H9 (cell line): ENCODE measurements around the gene BBOX1. TPM values are rescaled to one million over a fixed set of nuclear protein-coding genes. Genes with fewer than 3 reads are reported as not detected.

Source experiments
- DNase-seq: peaks from one replicate; pipeline ENCODE4 v3.0.0-alpha.2; 2017
- H2AFZ ChIP-seq: one replicate; pipeline ENCODE4 v1.6.1; 2013; ENCODE audit warnings: mild to moderate bottlenecking, low read length, control low read depth, moderate library complexity
- H2AK5ac ChIP-seq: 2 replicates; pipeline ENCODE4 v1.6.1; 2013; ENCODE audit warnings: low read length, control low read depth, mixed read lengths; ENCODE audit not compliant: insufficient read length
- H2BK120ac ChIP-seq: one replicate; pipeline ENCODE4 v1.6.1; 2013; ENCODE audit warnings: low read depth, mild to moderate bottlenecking, low read length, control low read depth, inconsistent platforms; ENCODE audit not compliant: poor library complexity, severe bottlenecking
- H2BK12ac ChIP-seq: 2 replicates; pipeline ENCODE4 v1.6.1; 2013; ENCODE audit warnings: low read length, control low read depth, mixed read lengths, low read depth; ENCODE audit not compliant: insufficient read length
- H2BK15ac ChIP-seq: 2 replicates; pipeline ENCODE4 v1.6.1; 2013; ENCODE audit warnings: low read depth, low read length, control low read depth
- H2BK20ac ChIP-seq: one replicate; pipeline ENCODE4 v1.6.1; 2013; ENCODE audit warnings: low read depth, mild to moderate bottlenecking, low read length, control low read depth, inconsistent platforms; ENCODE audit not compliant: poor library complexity, severe bottlenecking
- H2BK5ac ChIP-seq: 2 replicates; pipeline ENCODE4 v1.6.1; 2013; ENCODE audit warnings: low read length, control low read depth, mixed read lengths; ENCODE audit not compliant: insufficient read length
- H3K14ac ChIP-seq: 2 replicates; pipeline ENCODE4 v1.6.1; 2013; ENCODE audit warnings: low read length, control low read depth; ENCODE audit not compliant: insufficient read depth
- H3K18ac ChIP-seq: 2 replicates; pipeline ENCODE4 v1.6.1; 2013; ENCODE audit warnings: low read depth, mild to moderate bottlenecking, mixed read lengths, low read length, control low read depth; ENCODE audit not compliant: insufficient read length
- H3K23ac ChIP-seq: 2 replicates; pipeline ENCODE4 v1.6.1; 2013; ENCODE audit warnings: low read length, control low read depth, mixed read lengths, low read depth; ENCODE audit not compliant: insufficient read length
- H3K23me2 ChIP-seq: 2 replicates; pipeline ENCODE4 v1.6.1; 2013; ENCODE audit warnings: low read depth, mild to moderate bottlenecking, mixed read lengths, low read length, control low read depth; ENCODE audit not compliant: insufficient read length, poor library complexity, severe bottlenecking
- H3K27ac ChIP-seq: 2 replicates; pipeline ENCODE4 v1.5.1; 2013; ENCODE audit warnings: low read length, control low read depth, mixed read lengths, low read depth; ENCODE audit not compliant: insufficient read length
- H3K27me3 ChIP-seq: 2 replicates; pipeline ENCODE4 v1.6.1; 2013; ENCODE audit warnings: low read length, control low read depth, inconsistent platforms; ENCODE audit not compliant: insufficient read depth
- H3K4ac ChIP-seq: 2 replicates; pipeline ENCODE4 v1.6.1; 2013; ENCODE audit warnings: low read depth, mild to moderate bottlenecking, control low read depth, inconsistent platforms, low read length, moderate library complexity
- H3K4me1 ChIP-seq: 2 replicates; pipeline ENCODE4 v1.6.1; 2013; ENCODE audit warnings: low read length, control low read depth, inconsistent platforms; ENCODE audit not compliant: insufficient read depth
- H3K4me2 ChIP-seq: 2 replicates; pipeline ENCODE4 v1.6.1; 2013; ENCODE audit warnings: low read length, control low read depth, mixed read lengths; ENCODE audit not compliant: insufficient read length, insufficient read depth
- H3K56ac ChIP-seq: 2 replicates; pipeline ENCODE4 v1.6.1; 2013; ENCODE audit warnings: low read depth, mild to moderate bottlenecking, mixed read lengths, low read length, control low read depth; ENCODE audit not compliant: insufficient read length
- H3K79me1 ChIP-seq: 2 replicates; pipeline ENCODE4 v1.6.1; 2013; ENCODE audit warnings: low read depth, mild to moderate bottlenecking, moderate library complexity, low read length, control low read depth, inconsistent platforms; ENCODE audit not compliant: insufficient read depth, poor library complexity, severe bottlenecking
- H3K79me2 ChIP-seq: 2 replicates; pipeline ENCODE4 v1.6.1; 2013; ENCODE audit warnings: low read length, control low read depth, inconsistent platforms; ENCODE audit not compliant: insufficient read depth
- H3K9ac ChIP-seq: 2 replicates; pipeline ENCODE4 v1.6.1; 2013; ENCODE audit warnings: low read length, control low read depth, mixed read lengths; ENCODE audit not compliant: insufficient read length; ENCODE audit errors: extremely low read depth
- H3K9me3 ChIP-seq: one replicate; pipeline ENCODE4 v1.6.1; 2013; ENCODE audit warnings: low read depth, low read length, inconsistent platforms; ENCODE audit not compliant: control insufficient read depth
- H3T11ph ChIP-seq: one replicate; pipeline ENCODE4 v1.6.1; 2013; ENCODE audit warnings: mild to moderate bottlenecking, low read length, control low read depth, inconsistent platforms
- H4K20me1 ChIP-seq: one replicate; pipeline ENCODE4 v1.6.1; 2013; ENCODE audit not compliant: control insufficient read depth, insufficient read length, insufficient read depth
- H4K5ac ChIP-seq: 2 replicates; pipeline ENCODE4 v1.6.1; 2013; ENCODE audit warnings: low read depth, mild to moderate bottlenecking, mixed read lengths, low read length, control low read depth; ENCODE audit not compliant: insufficient read length
- H4K8ac ChIP-seq: replicated peaks from 2 replicates; pipeline ENCODE4 v1.6.1; 2013; ENCODE audit warnings: low read length, control low read depth, mixed read lengths, low read depth; ENCODE audit not compliant: insufficient read length
- H4K91ac ChIP-seq: 2 replicates; pipeline ENCODE4 v1.6.1; 2013; ENCODE audit warnings: low read depth, mild to moderate bottlenecking, moderate library complexity, mixed read lengths, low read length, control low read depth; ENCODE audit not compliant: insufficient read length
- H3K27ac Mint-ChIP-seq, 3 experiments: 2 replicates in 2 of 3; 3 replicates in 1 of 3; pipeline ENCODE4 v1.8.0; 2020 to 2021; ENCODE audit warnings: mixed read lengths in 3 of 3, mild to moderate bottlenecking in 1 of 3, moderate library complexity in 1 of 3
- H3K27me3 Mint-ChIP-seq: 2 replicates; pipeline ENCODE4 v1.8.0; 2021; ENCODE audit warnings: low read depth, mild to moderate bottlenecking, moderate library complexity, mixed read lengths
- H3K36me3 Mint-ChIP-seq, 3 experiments: 2 replicates in 2 of 3; 3 replicates in 1 of 3; pipeline ENCODE4 v1.8.0; 2020 to 2021; ENCODE audit warnings: low read depth in 3 of 3, mixed read lengths in 3 of 3; ENCODE audit not compliant: insufficient read depth in 1 of 3
- H3K4me1 Mint-ChIP-seq, 2 experiments: 2 replicates each; pipeline ENCODE4 v1.8.0; 2020; ENCODE audit warnings: mixed read lengths in 2 of 2
- H3K4me3 Mint-ChIP-seq, 2 experiments: 2 replicates in 1 of 2; 3 replicates in 1 of 2; pipeline ENCODE4 v1.8.0; 2020 to 2021; ENCODE audit warnings: mild to moderate bottlenecking in 2 of 2, mixed read lengths in 2 of 2, moderate library complexity in 1 of 2
- H3K9me3 Mint-ChIP-seq, 2 experiments: 2 replicates in 1 of 2; 3 replicates in 1 of 2; pipeline ENCODE4 v1.8.0; 2020; ENCODE audit warnings: mild to moderate bottlenecking in 2 of 2, mixed read lengths in 2 of 2, moderate library complexity in 1 of 2
- WGBS: extraction: QIAGEN DNeasy Blood & Tissue Kit; methylation state at CpG from one replicate; pipeline ENCODE4 v1.1.7; 2013; ENCODE audit warnings: missing lambda C conversion rate, low lambda C conversion rate, mixed read lengths; ENCODE audit not compliant: insufficient read length; ENCODE audit errors: extremely low coverage; 5-methylcytosine and 5-hydroxymethylcytosine counted together
- total RNA-seq: library from RNA; stranded (reverse); gene quantifications from 2 replicates; pipeline ENCODE4 v1.2.1, GENCODE V29; 2021
- TF ChIP-seq, protein P1 (sequence below): fragments of 200-600 bp; sonication (generic); conservative IDR thresholded peaks from 3 replicates; pipeline ENCODE4 v1.8.0; 2021; ENCODE audit warnings: antibody characterized with exemption, mild to moderate bottlenecking

Gene BBOX1
- total RNA-seq, 1 experiment from 2014 or later = not detected

DNA sequence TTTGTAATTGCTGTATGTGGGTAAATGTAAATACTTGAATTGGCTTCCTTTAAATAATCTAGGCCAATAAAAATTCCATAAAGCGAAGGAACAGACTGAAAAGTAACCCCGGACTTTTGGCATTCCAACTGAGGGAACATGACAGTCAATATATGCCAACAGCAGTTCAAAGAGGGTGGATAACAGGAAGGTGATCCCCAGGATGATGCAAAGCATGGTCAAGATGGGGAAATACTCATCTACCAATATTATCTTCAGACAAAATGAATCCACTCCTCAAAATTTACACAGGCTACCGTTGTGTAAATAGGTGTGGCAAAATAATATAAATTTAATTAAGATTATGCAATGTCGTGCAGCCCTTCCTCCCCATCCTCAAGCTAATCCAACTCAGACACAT lies 56.9 kb downstream of the BBOX1 start:
- no peaks in the 10 kb centered on the region for H3K4me1 ChIP-seq
- no peak overlapping the region for H2AFZ ChIP-seq
- H3K27ac ChIP-seq = no peak overlapping the region
- no peak overlapping the region for H3T11ph ChIP-seq
- no peaks in the 10 kb centered on the region for H4K20me1 ChIP-seq
- no peaks in the 10 kb centered on the region for H3K79me2 ChIP-seq
- Mint-ChIP-seq H3K4me1 (no peaks in the 10 kb centered on the region), H3K36me3 (peaks cover 0 to 2% (median 0%) of the 10 kb centered on the region in 3 experiments; a peak in 1 of 7 replicates), H3K27me3 (no peaks in the 10 kb centered on the region), H3K9me3 (no peaks in the 10 kb centered on the region), H3K4me3 (no peak overlapping the region), H3K27ac (no peak overlapping the region)
- H3K9ac ChIP-seq = no peak overlapping the region
- no peak overlapping the region for H4K8ac ChIP-seq
- no CpG with 5 or more reads among the region's 4 CpGs for WGBS
- no peak overlapping the region for H2BK15ac ChIP-seq
- no peaks in the 10 kb centered on the region for H3K27me3 ChIP-seq
- no peak for DNase-seq
- no peaks in the 10 kb centered on the region for H3K79me1 ChIP-seq
- no peaks in the 10 kb centered on the region for H3K9me3 ChIP-seq
- H3K4ac ChIP-seq = no peak overlapping the region
- no peak overlapping the region for H4K91ac ChIP-seq
- TF ChIP-seq, protein P1, sequence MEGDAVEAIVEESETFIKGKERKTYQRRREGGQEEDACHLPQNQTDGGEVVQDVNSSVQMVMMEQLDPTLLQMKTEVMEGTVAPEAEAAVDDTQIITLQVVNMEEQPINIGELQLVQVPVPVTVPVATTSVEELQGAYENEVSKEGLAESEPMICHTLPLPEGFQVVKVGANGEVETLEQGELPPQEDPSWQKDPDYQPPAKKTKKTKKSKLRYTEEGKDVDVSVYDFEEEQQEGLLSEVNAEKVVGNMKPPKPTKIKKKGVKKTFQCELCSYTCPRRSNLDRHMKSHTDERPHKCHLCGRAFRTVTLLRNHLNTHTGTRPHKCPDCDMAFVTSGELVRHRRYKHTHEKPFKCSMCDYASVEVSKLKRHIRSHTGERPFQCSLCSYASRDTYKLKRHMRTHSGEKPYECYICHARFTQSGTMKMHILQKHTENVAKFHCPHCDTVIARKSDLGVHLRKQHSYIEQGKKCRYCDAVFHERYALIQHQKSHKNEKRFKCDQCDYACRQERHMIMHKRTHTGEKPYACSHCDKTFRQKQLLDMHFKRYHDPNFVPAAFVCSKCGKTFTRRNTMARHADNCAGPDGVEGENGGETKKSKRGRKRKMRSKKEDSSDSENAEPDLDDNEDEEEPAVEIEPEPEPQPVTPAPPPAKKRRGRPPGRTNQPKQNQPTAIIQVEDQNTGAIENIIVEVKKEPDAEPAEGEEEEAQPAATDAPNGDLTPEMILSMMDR = no peak
- H2BK12ac ChIP-seq = no peak overlapping the region
- H4K5ac ChIP-seq = no peak overlapping the region
- no peak overlapping the region for H2BK120ac ChIP-seq
- H3K4me2 ChIP-seq = no peak overlapping the region
- H3K56ac ChIP-seq = no peak overlapping the region
- H2BK20ac ChIP-seq = no peak overlapping the region
- no peak overlapping the region for H3K23ac ChIP-seq
- no peaks in the 10 kb centered on the region for H3K23me2 ChIP-seq
- no peak overlapping the region for H2BK5ac ChIP-seq
- H2AK5ac ChIP-seq = no peak overlapping the region
- no peak overlapping the region for H3K18ac ChIP-seq
- H3K14ac ChIP-seq = no peak overlapping the region
